HG03108 (cell line): ENCODE measurements around the gene TTYH2.

Experiments used
- ATAC-seq: cut with Tn5 transposase; IDR thresholded peaks from one replicate; pipeline ENCODE4 v1.9.1; 2021; ENCODE audit warnings: moderate library complexity; ENCODE audit not compliant: unreplicated experiment

TTYH2 gene

DNA sequence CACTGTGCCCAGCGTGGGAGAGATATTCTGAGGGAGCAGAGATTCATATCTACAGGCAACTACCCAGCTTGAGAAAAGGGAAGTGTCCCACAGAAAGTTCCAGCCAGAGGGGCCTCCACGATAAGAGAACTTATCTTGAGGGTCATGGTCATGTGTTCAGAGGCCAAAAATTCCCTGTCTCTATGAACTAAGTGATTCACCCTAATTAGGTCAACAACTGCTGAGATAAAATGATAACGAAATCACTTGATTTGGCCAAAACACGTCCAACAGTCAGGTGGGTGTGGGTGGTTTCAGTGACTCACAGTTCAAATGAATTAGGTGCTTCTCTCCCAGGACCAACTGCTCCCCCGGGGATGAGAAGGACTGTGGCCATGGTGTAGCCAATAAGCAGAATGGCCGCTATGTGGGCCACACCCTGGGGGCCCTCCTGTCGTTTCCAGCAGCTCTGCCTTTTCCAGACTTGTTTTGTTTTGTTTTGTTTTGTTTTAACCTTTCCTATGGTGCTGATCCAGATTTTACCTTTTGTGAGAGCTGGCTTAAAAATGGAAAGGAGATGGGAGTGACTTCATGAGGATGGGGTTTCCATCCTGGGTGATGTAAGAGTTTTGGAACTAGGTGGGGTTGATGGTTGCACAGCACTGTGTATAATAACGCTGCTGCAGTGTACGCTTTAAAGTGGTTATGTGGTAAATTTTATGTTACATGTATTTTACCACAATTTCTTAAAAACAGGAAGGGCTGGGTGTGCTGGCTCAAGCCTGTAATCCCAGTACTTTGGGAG lies 69.4 kb downstream of the TTYH2 start:
- ATAC-seq, result no peak

DNA sequence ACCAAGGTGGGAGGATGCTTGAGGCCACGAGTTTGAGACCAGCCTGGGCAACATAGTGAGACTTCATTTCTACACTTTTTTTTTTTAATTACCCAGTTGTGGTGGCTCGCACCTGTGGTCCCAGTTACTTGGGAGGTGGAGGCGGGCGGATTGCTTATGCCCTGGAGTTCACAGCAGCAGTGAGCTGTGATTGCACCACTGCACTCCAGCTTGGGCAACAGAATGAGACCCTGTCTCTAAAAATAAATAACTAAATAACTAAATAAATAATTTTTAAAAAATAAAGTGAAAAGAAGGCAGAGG lies 70.0 kb downstream of the TTYH2 start:
- ATAC-seq, result no peak

DNA sequence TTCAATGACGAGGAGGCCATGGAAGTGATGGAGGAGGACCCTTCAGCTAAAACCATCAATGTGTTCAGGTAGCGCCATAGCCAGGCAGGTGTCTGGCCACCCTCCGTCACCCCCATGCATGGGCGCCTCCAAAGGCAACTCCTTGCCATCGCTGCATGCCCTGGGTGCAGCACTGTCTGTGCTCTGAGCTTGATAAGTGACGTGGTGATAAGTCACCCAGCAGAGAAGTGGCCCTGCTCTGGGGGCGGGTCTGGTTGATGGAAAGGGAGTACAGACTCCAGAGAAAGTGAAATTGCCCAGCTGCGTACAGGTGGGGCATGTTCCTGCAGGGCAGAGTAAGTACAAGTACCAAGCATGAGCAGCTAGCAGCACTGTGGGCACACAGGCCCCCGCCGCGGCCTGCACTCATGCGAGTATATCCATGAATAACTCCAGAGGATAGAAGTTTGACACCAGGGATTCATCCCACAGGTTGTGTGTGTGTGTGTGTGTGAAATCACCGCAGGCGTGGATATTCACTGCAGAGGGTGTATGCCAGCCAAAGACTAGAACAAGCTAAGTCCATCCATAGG lies 73.7 kb downstream of the TTYH2 start:
- ATAC-seq, result no peak

DNA sequence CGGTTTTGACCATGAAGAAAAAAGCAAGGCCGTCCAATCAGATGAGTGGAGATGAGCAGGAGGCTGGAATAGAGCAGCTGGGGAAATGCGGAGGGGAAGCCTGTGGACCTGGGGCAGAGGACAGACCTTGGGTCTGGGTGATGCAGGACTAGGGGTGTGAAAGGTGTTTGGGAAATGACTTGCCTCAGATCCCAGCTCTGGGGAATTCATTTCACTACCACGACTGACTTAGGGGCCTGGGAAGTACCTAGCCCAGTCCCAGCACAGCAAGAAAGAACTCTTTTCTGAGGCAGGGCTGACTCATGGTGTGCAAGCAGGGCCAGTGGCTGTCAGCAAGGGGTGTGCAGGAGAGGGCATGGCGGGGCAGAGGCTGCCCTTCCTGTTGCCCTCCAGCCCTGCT lies 75.4 kb downstream of the TTYH2 start:
- ATAC-seq, result peak; percentile 55

DNA sequence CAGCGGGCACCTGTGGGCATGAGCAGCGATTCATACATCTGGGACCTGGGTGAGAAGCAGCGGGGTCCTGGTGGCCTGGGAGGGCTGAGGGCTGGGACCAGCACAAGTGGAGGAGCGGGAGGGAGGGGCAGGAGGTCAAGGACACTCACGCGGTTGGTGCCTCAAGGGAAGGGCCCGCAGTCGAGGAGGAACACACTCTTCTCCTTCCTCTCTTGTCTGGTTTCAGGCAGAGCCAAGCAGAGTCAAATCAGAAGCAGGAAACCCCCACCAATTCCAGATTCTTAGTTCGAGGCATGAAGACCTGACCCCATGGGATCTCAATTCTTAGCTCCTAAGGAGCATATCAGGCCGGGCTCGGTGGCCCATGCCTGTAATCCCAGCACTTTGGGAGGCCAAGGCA lies 76.3 kb downstream of the TTYH2 start:
- ATAC-seq, result no peak

DNA sequence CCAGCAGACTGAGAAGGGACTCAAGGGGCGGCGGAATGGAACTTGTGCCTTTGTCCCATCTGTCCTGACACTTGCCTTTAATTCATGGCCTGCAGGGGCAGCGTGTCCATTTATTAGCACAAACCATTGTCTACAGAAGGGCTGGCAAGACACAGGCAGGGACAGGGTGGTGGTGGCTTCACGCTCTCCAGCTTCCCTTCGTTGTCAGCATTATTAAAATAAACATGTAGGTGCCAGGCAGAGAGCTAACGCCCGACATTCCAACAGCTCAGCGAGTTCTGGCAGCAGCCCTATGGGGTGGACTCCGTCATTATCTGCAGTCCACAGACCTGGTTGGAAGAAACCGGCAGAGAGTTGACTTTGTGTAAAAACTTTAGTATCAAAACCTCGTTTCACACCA lies 77.0 kb downstream of the TTYH2 start:
- ATAC-seq, result no peak

DNA sequence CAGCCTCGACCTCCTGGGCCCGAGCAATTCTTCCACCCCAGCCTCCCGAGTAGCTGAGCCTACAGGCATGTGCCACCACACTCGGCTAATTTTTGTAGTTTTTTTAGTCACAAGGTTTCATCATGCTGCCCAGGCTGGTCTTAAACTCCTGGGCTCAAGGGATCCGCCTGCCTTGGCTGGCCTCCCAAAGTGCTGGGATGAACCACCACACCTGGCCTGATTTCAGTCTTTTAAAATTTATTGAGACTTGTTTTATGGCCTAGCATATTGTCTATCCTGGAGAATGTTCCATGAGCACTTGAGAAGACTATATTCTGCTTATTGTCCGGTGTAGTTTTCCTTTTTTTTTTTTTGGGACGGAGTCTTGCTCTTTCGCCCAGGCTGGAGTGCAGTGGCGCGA lies 79.1 kb downstream of the TTYH2 start:
- no peak for ATAC-seq

DNA sequence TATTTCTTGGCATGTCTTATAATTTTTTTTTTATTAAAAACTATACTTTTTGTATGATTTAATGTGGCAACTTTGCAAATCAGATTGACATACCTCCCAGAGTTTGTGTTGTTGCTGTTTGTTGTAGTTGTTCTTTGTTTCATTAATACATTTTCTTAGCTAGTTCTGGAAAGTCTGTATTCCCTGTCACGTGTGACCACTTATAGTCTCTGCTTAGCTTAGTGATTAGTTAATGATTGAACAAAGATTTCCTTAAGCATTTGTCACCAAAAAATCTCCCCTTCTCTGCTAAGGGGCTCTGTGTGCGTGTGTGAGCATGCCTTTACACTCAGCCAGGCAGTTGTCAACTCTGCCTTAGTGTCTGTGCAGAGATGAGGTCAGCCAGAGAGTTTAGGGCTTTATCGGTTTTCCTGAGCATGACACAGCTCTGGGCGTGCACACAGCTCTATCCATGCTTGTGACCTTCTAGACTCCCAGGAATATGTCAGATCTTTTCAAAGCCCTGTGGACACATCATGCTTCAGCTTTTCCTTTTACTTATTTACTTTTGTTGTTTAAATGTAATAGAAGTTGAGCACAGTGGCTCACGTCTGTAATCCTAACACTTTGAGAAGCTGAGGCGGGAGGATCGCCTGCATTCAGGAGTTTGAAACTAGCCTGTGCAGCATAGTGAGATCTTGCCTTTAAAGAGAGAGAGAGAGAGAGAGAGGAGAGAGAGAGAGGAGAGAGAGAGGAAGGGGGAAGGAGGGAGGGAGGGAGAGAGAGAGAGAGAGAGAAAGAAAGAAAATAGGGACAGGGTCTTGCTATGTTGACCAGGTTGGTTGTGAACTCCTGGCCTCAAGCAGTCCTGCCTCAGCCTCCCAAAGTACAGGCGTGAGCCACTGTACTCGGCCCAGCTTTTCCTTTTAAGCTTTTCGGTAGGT lies 82.5 kb downstream of the TTYH2 start:
- ATAC-seq, result no peak

DNA sequence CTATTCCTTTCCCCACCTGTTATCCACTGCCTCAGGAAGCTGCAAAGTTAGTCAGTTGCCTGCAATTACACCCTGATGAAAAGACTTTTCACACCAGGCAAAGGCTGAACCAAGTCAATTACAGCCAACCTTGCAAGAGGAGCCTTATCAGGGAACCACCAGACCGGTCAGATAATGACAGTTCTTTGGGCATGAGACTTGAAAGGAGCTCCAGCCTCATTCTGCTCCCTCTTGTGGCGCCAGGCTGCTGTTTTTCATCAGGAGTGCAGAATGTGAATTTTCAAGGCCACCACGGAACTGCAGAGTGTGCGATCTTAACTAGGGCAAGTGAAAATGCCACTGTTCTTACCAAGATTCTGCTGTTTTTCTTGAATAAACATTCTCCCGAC lies 83.2 kb downstream of the TTYH2 start:
- no peak for ATAC-seq

DNA sequence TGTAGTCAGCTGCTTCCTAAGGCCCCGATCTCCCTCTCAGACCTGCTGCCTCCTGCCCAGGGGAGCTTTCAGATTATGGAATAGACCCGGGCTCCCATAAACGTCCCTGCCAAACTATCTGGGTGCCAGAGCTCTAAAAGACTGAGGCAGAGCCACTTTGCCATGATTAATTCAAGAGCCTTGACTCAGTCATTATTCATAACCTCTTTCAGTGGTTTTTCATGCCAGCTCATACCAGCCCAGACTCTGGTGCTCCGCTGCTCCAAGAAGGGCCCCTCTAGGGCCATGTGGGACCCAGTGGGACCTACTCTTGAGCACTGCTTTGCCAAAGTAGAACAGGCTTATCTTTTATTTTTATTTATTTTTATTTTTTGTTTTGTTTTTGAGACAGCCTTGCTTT lies 84.6 kb downstream of the TTYH2 start:
- no peak for ATAC-seq

DNA sequence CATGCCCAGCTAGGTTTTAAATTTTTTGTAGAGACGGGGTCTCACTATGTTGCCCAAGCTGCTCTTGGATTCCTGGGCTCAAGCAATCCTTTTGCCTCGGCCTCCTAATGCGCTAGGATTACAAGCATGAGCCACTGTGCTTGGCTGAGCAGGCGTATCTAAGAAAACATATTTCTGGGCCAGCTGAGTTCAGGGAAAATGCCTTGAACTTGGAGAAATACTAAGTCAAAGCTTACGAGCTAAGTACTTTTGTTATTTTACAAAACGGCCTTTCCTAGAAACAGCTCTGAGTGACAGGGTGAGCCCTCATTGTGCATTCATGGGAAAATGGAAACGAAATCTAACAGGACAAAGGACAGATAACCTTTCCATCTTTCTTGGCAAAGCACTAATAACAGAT lies 85.4 kb downstream of the TTYH2 start:
- ATAC-seq, result no peak

DNA sequence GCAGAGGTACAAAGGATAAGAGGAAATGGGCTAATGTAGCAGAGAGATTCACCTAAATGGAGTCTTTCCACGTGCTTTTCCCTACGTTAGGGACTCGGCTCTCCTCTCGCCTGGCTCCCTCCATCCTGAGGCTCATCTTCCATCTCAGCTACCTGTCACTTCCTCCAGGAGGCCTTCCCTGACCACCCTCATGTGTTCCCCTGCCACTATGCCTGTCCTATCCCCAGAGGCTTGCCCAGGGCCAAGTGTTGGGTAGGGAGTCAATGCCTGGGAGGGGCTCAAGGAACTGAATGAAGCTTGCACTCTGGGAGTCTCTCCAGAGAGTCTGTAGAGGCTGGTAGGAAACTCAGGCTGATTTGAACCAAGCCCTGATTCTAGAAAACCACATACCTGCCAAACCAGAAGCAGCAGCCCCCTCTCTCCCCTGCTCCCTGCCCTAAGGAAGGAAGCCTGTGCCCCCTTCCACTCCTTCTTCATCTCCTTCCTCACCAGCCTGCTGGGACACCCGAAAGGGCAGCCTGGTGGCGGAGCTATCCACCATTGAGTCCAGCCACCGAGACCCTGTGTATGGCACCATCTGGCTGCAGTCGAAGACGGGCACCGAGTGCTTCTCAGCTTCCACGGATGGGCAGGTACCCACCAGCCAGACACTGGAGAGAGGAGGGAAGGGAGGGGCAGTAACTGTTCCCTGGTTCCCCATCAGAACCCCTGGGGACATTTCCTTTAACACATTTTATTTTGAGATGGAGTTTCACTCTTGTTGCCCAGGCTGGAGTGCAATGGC lies 86.0 kb downstream of the TTYH2 start:
- no peak for ATAC-seq

DNA sequence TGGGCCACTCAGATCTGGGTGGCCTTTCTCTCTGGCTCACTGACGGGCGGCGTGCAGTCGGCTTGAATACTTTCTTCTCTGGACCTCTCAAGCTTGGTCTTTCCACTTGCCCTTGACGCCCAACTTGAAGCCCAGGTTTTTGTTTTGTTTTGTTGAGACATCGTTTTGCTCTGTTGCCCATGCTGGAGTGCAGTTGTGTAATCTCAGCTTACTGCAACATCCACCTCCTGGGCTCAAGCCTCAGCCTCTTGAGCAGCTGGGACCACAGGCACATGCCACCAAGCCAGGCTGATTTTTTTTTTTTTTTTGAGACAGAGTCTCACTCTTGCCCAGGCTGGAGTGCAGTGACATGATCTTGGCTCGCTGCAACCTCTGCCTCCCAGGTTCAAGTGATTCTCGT lies 89.9 kb downstream of the TTYH2 start:
- no peak for ATAC-seq

DNA sequence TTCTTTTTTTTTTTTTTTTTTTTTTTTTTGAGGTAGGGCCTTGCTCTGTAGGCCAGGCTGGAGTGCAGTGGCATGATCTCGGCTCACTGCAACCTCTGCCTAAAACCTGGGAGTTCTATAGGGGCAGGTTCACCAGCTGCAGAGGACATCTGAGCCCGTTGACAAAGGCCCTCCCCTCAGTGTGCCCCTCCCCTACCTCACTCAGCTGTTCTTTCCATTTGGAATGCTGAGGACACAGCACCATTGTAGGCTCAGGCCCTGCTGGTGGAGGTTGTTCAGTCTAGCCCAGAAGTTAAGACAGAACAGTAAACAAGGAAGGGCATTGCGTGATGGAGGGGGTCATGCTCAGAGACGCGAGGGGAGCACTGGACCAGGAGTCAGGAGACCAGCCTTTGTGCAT lies 90.8 kb downstream of the TTYH2 start:
- no peak for ATAC-seq

DNA sequence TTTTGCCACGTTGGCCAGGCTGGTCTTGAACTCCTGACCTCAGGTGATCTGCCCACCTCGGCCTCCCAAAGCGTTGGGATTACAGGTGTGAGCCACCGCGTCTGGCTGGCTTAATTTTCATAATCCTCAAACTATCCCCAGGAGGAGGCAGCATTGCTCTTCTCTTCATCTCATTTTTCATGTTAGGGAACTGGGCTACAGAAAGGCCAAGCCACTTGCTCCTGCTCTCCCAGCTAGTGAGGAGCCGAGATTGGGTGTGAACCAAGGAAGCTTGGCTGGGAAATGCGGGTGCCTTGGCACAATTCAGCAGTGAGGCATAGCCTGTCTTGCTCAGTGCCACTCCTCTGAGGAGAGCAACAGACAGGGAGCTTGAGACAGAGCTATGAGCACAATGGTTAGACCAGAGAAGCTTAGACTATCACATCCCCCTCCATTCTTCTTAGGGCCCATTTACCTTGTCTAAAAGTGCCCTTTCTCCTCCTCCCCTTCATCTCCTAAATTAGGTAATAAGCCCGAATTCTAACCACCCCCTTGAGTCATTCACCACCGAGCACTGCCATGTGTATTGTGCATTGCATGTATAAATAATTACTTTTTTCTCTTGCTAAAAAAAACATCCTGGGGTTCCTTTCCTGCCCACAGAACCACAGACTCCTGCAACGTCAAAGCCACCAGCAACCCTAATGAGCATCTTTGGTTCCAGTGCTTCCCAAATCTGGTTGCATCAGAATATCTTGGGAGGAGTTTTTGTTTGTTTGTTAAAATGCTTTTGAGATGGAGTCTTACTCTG lies 92.7 kb downstream of the TTYH2 start:
- ATAC-seq, result no peak

DNA sequence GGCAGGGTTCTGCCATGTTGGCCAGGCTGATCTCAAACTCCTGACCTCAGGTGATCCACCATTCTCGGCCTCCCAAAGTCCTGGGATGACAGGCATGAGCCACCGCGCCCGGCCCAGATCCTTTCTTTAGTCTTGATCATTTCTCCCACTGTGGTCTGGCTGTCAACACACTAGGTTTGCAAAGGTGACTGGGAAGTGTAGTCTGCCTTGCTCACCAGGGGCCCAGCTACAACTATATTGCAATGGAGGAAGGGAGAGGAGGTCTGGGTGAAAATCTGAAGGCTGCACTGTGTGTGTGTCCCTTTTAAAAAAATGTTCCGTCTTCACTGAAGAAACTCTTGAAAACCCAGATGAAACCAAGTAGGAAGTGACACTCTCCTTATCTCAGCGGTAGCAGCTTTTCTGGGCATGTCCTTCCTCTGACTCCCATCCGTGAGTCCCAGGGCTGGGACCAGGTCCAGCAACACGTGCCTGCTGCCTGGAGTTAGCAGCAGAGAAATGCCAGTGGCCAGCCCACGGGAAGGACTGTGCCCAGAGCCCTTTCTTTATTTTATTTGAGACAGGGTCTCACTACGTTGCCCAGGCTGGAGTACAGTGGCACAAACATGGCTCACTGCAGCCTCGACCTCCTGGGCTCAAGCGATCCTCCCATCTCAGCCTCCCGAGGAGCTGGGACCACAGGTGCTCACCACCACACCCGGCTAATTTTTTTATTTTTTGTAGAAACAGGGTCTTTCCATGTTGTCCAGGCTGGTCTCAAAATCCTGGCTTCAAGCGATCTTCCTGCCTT lies 94.8 kb downstream of the TTYH2 start:
- no peak for ATAC-seq

DNA sequence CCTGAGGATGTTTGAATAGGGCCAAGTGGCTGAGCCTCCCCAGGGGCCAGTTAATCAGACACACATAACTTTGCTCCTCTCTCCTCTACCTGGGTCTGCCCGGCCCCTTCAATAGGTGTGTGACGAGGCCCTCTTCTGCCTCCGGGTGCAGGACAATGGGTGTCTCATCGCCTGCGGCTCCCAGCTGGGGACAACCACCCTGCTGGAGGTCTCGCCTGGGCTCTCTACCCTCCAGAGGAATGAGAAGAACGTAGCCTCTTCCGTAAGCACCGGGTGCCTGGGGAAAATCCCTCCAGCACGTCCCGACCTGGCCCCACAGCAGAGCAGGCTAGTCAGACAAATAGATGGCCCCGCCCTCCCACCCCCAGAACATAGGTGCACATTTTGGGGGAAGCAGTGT lies 96.5 kb downstream of the TTYH2 start:
- no peak for ATAC-seq
